ENCODE results near the gene SMARCD3. TPM values are rescaled to one million over a fixed set of nuclear protein-coding genes. Genes with fewer than 3 reads are reported as not detected.

SMARCD3 gene
- total and polyA plus RNA-seq, 2 of the 8 experiments (the other 6 are each of a cell fraction or from before 2014, with no cell fraction given): 3.0 to 5.6 TPM

- no peak for TF ChIP-seq BACH1 (IDR thresholded peaks at IDR 0.05; ENCODE audit: low read length)
- no peak for TF ChIP-seq JUN (IDR thresholded peaks at IDR 0.05; ENCODE audit: low read depth, low read length)
- TF ChIP-seq HDAC6 (IDR thresholded peaks at IDR 0.05; ENCODE audit: low read depth, low read length): no peak
These were observed at the start of gene SMARCD3 (continued) for GRCh38 chr7:151248346-151249033.

Data from H1 (cell line).